GM18861 (cell line): ENCODE measurements around the gene DCT.

Experiments used
- ATAC-seq: cut with Tn5 transposase; IDR thresholded peaks from one replicate; pipeline ENCODE4 v1.9.1; 2021; ENCODE audit not compliant: unreplicated experiment

The DCT gene

GRCh38 chr13:94454906-94455305 lies 24.6 kb downstream of the DCT start:
- ATAC-seq = no peak

GRCh38 chr13:94454334-94454733 lies 25.1 kb downstream of the DCT start:
- ATAC-seq = no peak

- ATAC-seq = no peak
Measured at GRCh38 chr13:94444826-94445225, 34.7 kb downstream of the DCT start.

DNA sequence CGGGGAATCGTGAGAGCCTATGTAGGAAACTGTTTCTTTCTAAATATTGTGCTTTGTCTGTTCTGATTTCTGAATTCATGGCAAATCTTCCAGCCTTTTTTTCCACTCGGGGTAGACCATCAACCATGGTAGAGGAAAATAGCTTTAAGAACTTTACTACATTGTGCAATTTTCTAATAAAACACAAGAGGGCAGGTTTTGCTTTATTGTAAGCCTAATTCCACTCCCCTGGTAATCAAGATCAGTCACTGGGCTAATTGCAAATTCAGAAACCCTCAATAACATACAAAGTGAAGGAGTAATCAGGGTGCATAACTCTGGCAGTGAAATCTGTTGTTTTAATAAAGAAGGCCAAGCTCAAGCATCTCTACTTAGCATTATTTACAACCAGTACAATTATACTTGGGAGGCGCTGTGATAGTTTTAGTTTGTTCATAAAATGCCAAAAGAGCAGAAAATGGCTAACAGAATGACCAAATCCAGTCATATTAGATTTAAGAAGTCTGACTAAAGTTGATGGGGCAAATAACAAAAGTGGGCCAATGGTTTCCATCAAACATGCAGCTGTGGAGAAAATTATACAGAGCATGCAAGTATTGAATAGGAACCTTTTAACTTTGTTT lies 43.8 kb downstream of the DCT start:
- ATAC-seq = peak; percentile 69

GRCh38 chr13:94433055-94433961 lies 46.2 kb downstream of the DCT start:
- peak; percentile 73 for ATAC-seq

GRCh38 chr13:94431987-94432386 lies 47.5 kb downstream of the DCT start:
- no peak for ATAC-seq

GRCh38 chr13:94431574-94431973 lies 47.9 kb downstream of the DCT start:
- ATAC-seq = no peak

DNA sequence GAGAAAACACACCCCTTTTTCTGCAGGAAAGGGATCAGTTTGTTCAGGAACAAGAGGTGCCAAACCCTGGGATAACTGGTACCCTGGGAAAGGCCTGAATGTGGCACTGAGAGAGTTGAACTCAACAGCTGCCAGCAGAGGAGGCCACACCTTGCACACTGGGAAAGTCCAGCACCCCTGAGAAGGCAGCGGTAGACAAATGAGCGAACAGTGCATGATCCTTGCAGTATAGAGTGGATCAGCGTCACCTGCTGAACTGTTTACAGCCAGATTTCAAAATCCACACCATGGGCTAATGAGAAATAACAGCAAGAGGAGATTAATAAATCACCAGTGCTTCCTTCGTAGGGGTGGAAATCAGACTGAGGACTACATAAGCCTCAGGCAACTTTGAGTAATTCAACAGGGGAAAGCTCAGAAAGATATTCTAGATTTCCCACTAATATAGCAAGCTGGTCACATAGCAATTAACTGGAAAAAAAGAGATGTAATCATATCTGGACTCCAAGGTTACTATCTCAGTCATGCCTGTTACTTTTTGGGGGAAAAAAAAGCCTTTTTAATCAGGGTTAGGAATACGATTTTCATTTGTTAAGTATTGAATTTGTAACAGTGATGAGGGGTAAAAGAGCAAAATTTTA lies 52.0 kb downstream of the DCT start:
- no peak for ATAC-seq

- ATAC-seq = no peak
Measured at GRCh38 chr13:94419925-94420305, 59.6 kb downstream of the DCT start.

DNA sequence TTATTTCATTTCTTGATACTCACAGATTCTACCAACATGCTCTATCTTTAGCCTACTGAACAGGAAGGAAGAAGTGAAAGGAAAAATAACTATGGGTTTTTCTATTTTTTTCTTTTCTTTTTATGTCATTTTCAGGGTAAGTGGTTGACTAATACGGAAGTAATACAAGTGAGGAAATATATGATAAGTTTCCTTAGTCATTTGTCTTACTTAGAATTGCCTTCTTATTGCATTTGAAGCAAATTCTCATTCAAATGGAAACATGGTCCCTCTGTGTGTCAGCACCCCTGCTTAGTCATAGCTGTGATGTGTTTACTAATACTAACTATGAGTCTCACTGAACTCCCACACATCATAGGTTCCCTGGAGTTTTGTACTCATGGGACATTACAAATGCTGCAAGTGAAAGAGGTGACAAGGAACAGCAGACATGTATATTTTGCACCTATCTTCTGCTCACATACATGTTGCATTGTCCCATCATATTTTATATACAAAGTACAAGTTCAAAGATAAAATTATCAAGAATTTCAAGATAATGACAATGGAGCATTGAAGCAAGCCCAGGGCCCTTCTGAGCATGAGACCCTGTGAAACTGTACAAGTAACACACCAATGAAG lies 60.1 kb downstream of the DCT start:
- no peak for ATAC-seq

DNA sequence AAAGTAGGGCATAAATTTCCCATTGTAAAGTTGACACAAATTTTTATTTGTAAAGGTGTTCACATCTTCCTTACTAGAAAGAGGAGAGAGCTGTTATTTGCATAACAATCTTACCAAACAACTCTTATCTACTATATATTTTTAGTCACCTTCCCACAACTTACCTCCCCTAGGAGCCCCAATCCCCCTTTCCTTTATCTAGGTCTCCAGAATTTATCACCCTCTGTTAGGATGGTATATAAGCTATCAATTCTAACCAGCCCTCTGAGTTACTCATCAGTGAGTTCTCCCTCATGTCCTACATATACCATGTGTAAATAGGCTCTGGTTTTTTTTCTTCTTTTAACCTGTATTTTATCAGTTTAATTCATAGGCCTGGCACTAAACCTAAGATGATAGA lies 62.2 kb downstream of the DCT start:
- ATAC-seq = no peak

- ATAC-seq = no peak
Measured at GRCh38 chr13:94416454-94417080, 62.9 kb downstream of the DCT start.

DNA sequence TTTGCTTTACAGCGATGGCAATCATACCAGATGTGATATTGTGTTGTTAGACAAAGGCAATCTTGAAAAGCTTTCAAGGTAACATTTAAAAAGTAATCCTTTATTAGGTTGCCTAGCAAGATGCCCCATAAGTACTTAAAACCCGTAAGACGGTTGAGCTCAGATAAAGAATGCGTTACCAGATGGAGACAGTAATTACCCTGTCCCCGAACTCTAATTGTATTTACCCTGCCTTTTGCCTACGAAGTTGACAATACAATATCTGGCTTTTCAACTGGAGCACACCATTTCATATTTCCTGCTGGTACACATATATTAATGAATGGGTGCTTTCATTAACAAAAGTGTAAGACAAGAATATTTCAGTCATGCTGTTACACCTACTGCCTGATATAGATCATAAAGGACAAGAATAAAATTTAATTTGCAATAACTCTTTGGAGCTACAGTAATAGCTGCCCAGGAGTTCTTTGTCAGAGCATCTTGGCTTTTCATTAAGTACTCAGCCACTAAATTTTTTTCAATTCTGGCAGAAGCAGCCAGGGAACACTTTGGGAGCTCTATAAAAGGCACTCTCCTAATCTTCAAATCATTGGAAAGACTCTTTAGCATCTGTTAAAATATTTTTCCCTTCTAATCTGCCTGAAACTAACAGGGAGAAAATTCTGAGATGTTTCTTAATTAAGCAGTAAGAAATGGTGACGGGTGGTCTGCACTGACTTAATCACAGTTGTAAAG lies 63.8 kb downstream of the DCT start:
- no peak for ATAC-seq

DNA sequence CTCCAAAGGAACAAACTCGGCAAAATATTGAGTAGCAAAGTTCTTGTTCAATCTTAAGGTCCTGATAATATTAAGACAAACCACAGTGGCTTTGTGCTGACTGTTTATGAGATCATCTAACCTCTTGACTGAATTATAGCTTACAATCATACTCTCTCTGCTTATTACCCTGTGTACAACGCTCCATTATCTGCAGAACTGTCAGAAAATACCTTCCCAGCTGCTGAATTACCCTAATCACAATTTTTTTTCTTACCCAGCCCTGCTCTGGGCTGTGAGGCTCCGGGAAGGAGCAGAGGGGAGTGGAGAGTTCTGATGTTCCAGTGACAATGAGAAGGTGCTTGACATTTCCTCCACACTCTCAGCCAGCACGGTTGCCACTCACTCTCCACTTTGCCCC lies 64.8 kb downstream of the DCT start:
- no peak for ATAC-seq

DNA sequence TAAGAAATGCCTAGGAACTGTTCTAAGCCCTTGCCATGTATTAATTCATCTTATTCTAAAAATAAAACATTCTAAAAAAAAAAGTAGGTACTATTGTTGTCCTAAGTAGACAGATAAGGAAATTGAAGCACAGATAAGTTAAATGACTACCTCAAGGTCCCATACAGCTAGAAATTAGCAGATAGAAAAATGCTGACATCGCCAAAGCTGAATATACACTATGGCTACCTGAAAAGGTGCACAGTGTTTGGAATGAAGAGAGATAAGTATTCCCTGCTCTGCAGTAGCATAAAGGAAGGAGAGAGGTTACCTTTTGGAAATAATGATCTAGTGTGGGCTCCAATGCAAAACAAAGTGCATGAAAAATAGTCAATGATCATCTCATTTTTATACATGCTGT lies 65.3 kb downstream of the DCT start:
- ATAC-seq = no peak

GRCh38 chr13:94413598-94413944 lies 65.9 kb downstream of the DCT start:
- ATAC-seq = no peak

GRCh38 chr13:94412870-94413597 lies 66.4 kb downstream of the DCT start:
- no peak for ATAC-seq

DNA sequence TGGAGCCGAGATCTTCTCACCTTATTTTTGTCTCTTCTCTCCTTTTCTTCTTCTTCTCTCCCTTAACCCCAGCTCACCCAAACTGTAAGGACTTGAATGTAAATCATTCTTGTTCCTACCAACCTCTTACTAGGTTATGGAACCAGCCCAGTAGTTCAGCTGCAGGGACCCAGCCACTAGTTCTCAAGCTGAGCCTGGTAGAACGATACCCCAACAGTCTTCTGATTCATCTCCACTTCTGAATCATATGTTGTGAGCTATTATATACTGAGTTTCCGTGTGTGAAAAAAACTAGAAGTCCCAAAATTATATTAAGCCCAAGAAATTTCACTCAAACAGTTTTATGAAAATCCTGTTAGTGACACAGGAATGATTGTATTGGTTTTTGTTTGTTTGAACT lies 67.7 kb downstream of the DCT start:
- ATAC-seq = no peak

DNA sequence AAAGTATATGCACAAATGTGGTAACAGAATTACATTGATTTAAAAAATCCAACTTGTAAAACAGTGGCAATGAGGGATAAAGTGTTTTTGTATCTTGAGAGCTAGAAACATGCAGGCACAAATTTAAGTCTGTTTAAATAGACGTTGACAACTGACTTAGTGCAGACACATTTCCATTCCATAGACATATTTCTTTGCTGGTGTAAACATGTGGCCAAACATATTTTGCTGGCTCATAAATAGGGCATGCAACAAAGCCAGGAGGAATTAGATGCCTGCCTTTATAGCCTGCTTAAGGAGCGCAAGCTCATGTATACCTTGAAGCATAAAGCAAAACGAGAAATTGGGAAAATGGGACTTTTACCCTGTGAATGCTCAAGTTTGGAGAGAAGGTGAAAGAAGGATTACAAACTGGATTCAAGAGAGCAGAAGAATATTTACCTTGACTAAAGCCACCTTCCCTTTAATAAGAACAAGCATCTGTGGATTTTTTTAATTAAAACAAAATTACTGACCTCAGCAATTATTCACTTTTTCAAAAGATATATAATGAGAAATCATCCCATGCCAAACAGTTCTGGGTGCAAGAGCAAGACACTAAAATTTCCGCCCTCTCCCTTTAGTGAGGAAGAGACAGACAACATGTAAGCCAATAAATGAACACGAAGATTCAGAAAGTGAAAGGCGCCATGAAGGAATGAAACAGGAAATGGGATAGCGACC lies 71.0 kb downstream of the DCT start:
- ATAC-seq = no peak
